T-helper 1 cell treated with Interleukin-12 subunit alpha and Interleukin-12 subunit beta and Interleukin-4 antibody, amounts not matched to agents 30 μg/mL and 1 μg/mL, for 36 hours (primary cell): ENCODE results near the gene LHX5.

Source experiments
- H3K27ac Mint-ChIP-seq: one replicate; pipeline ENCODE4 v1.8.0; 2021; ENCODE audit warnings: mild to moderate bottlenecking, mixed read lengths
- H3K27me3 Mint-ChIP-seq: one replicate; pipeline ENCODE4 v1.8.0; 2021; ENCODE audit warnings: low read depth, mixed read lengths
- H3K36me3 Mint-ChIP-seq: one replicate; pipeline ENCODE4 v1.8.0; 2021; ENCODE audit warnings: low read depth, mixed read lengths
- H3K4me1 Mint-ChIP-seq: one replicate; pipeline ENCODE4 v1.8.0; 2021; ENCODE audit warnings: low read depth, mixed read lengths
- H3K4me3 Mint-ChIP-seq: one replicate; pipeline ENCODE4 v1.8.0; 2021; ENCODE audit warnings: mild to moderate bottlenecking, moderate library complexity, mixed read lengths
- H3K9me3 Mint-ChIP-seq: one replicate; pipeline ENCODE4 v1.8.0; 2021; ENCODE audit warnings: mixed read lengths

The LHX5 gene

GRCh38 chr12:113472191-113473121, 785 bp upstream of the LHX5 start:
- H3K4me3 Mint-ChIP-seq, result no peak overlapping the region
- no peaks in the 10 kb centered on the region for H3K9me3 Mint-ChIP-seq
- no peak overlapping the region for H3K27ac Mint-ChIP-seq
- peaks cover 2% of the 10 kb centered on the region for H3K36me3 Mint-ChIP-seq
- peaks cover 78% of the 10 kb centered on the region for H3K27me3 Mint-ChIP-seq
- H3K4me1 Mint-ChIP-seq, result peaks cover 7% of the 10 kb centered on the region

- peaks cover 11% of the 10 kb centered on the region for H3K4me1 Mint-ChIP-seq
These were observed 626 bp downstream of the LHX5 start for GRCh38 chr12:113470871-113471618.

GRCh38 chr12:113469949-113470743, 1.5 kb downstream of the LHX5 start:
- H3K27me3 Mint-ChIP-seq, result peaks cover 76% of the 10 kb centered on the region
- H3K4me1 Mint-ChIP-seq, result peaks cover 13% of the 10 kb centered on the region
- H3K4me3 Mint-ChIP-seq, result no peak overlapping the region
- no peaks in the 10 kb centered on the region for H3K36me3 Mint-ChIP-seq
- no peak overlapping the region for H3K27ac Mint-ChIP-seq
- no peaks in the 10 kb centered on the region for H3K9me3 Mint-ChIP-seq

More at GRCh38 chr12:113470871-113471618, 626 bp downstream of the LHX5 start:
- Mint-ChIP-seq H3K27ac (no peak overlapping the region), H3K4me3 (no peak overlapping the region), H3K9me3 (no peaks in the 10 kb centered on the region), H3K27me3 (peaks cover 82% of the 10 kb centered on the region), H3K36me3 (peaks cover 2% of the 10 kb centered on the region)

DNA sequence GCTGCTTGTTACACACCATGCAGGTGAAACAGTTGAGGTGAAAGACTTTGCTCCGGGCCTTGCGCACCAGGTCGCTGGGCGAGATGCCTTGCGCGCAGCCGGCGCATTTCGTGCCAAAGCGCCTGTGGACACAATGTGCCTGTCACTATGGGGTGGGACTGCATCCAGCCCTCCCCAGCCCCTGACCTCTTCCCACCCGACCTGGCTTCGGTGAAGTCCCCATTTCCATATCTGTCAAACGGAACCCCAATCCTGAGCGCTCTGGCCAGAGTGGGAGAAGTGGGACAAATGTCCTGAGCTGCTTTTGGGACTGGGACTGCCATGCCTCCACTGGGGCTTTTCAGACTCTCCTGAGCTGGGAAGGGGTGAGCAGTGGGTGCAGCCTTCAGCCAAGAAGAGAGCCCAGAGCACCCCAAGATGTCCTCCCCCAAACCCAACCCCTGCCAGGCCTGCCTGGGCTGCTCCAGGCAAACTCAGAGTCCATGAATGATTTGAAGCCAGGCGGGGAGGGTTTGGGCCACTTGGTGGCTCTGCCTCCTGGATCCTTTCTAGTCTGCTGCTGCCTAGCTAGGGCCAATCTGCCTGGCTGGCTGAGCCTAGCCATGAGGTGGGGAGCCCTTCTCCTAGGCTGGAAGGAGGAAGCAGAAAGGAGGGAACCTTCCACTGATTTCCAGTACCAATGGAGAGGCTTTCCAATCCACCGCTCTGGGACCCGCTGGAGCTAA, 2.3 kb downstream of the LHX5 start:
- no peaks in the 10 kb centered on the region for H3K36me3 Mint-ChIP-seq
- peaks cover 9% of the 10 kb centered on the region for H3K4me1 Mint-ChIP-seq
- no peak overlapping the region for H3K27ac Mint-ChIP-seq
- H3K4me3 Mint-ChIP-seq, result no peak overlapping the region
- H3K27me3 Mint-ChIP-seq, result peaks cover 76% of the 10 kb centered on the region
- H3K9me3 Mint-ChIP-seq, result no peaks in the 10 kb centered on the region

- H3K36me3 Mint-ChIP-seq, result peaks cover 2% of the 10 kb centered on the region
- no peaks in the 10 kb centered on the region for H3K9me3 Mint-ChIP-seq
- H3K27ac Mint-ChIP-seq, result no peak overlapping the region
- H3K27me3 Mint-ChIP-seq, result peaks cover 77% of the 10 kb centered on the region
- H3K4me1 Mint-ChIP-seq, result peaks cover 11% of the 10 kb centered on the region
- H3K4me3 Mint-ChIP-seq, result peak overlapping the region; percentile 2
These were observed 3.1 kb downstream of the LHX5 start for GRCh38 chr12:113468365-113469223.

DNA sequence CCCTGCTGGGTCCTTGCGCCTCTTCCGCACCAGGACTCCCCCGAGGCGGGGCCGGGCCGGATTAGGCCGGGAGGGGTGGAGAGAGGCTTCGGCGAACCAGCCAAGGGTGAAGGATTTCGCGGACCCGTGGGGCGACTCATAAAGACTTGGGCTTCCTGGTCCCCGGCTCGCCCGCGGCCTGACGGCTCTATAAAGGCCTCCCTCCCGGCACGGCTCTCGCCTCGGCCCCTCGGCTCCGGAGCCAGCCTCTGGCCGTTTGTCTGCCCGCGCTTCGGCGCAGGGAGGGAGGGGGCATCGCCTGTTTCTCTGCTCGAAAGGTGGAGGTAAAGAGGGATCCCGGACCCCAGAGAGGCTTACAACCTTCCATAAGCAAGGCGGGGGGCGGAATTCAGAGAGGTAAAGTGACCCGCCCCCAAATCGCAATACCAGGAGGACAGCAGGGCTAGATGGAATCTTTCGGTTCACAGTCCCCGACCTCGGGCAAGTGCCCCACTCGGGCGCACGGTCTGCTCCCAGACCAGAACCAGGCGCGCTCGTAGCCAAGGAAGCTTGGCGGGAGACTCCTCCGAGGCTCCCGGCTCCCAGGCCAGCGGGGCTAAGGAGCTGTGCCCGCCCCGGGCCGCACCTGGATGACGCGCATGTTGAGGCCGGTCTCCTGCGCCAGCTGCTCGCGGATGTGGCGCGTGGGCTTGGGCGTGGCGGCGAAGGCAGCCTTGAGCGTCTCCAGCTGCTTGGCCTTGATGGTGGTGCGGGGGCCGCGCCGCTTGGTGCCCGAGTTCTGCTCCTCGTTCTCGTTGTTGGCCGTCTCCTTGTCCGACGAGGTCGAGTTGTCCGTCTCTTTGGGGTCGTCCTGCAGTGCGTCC, 3.9 kb downstream of the LHX5 start:
- peaks cover 73% of the 10 kb centered on the region for H3K27me3 Mint-ChIP-seq
- H3K27ac Mint-ChIP-seq, result no peak overlapping the region
- peaks cover 3% of the 10 kb centered on the region for H3K36me3 Mint-ChIP-seq
- H3K9me3 Mint-ChIP-seq, result no peaks in the 10 kb centered on the region
- H3K4me1 Mint-ChIP-seq, result peaks cover 12% of the 10 kb centered on the region
- no peak overlapping the region for H3K4me3 Mint-ChIP-seq

DNA sequence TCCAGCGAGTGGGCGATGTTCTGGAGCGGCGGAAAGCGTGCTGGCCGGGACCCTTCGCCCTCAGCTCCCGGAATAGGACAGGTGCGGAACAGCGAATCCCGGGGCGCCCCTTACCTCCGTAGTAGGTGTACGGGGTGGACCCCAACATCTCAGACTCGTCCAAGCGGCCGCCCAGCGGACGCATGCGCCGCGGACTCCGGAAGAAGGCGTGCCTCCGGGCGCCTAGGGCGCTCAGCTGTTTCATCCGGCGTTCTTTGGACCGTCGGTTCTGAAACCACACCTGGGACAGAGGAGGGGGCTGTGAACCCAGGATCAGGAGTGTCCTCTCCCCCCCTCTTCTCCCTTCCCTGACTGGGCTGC, 4.5 kb downstream of the LHX5 start:
- no peaks in the 10 kb centered on the region for H3K9me3 Mint-ChIP-seq
- no peak overlapping the region for H3K27ac Mint-ChIP-seq
- peaks cover 15% of the 10 kb centered on the region for H3K4me1 Mint-ChIP-seq
- H3K4me3 Mint-ChIP-seq, result peak overlapping the region; percentile 21
- peaks cover 3% of the 10 kb centered on the region for H3K36me3 Mint-ChIP-seq
- H3K27me3 Mint-ChIP-seq, result peaks cover 73% of the 10 kb centered on the region

GRCh38 chr12:113466454-113467141, 5.1 kb downstream of the LHX5 start:
- Mint-ChIP-seq H3K4me3 (peak overlapping the region; percentile 21), H3K4me1 (peaks cover 15% of the 10 kb centered on the region), H3K36me3 (peaks cover 3% of the 10 kb centered on the region), H3K9me3 (no peaks in the 10 kb centered on the region), H3K27me3 (peaks cover 73% of the 10 kb centered on the region), H3K27ac (no peak overlapping the region)

DNA sequence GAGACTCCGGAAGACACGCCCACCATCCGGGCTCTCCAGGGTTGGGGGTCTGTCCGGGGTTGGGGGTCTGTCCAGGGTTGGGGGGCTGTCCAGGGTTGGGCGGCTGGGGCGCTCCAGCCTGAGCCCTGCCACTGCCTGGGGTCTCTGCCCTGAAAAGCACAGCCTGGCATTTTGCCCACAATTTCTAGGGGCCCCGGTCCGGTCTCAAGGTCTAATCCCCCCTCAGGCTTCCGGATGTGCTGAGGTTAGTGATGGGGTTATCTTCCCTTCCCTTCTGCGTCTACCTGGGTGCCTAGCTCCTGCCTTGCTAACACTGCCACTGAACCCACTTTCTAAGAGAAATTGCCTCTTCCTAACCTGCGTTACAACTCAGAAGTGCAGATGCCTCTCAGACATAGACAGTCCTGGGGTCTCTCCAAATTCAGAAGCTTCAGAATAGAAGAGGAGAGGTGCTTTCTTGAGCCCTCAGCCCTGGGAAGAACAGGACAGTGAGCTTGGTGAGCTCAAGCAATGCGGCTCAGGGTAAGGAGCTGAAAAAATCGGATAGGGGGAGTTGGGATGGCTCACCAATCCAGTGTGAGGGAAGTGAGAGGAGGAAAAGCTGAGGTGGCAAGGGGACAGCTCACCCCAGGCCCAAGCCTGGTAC, 5.7 kb downstream of the LHX5 start:
- H3K27ac Mint-ChIP-seq, result peak overlapping the region; percentile 73
- H3K4me3 Mint-ChIP-seq, result no peak overlapping the region
- H3K36me3 Mint-ChIP-seq, result peaks cover 3% of the 10 kb centered on the region
- peaks cover 15% of the 10 kb centered on the region for H3K4me1 Mint-ChIP-seq
- H3K27me3 Mint-ChIP-seq, result peaks cover 77% of the 10 kb centered on the region
- no peaks in the 10 kb centered on the region for H3K9me3 Mint-ChIP-seq

DNA sequence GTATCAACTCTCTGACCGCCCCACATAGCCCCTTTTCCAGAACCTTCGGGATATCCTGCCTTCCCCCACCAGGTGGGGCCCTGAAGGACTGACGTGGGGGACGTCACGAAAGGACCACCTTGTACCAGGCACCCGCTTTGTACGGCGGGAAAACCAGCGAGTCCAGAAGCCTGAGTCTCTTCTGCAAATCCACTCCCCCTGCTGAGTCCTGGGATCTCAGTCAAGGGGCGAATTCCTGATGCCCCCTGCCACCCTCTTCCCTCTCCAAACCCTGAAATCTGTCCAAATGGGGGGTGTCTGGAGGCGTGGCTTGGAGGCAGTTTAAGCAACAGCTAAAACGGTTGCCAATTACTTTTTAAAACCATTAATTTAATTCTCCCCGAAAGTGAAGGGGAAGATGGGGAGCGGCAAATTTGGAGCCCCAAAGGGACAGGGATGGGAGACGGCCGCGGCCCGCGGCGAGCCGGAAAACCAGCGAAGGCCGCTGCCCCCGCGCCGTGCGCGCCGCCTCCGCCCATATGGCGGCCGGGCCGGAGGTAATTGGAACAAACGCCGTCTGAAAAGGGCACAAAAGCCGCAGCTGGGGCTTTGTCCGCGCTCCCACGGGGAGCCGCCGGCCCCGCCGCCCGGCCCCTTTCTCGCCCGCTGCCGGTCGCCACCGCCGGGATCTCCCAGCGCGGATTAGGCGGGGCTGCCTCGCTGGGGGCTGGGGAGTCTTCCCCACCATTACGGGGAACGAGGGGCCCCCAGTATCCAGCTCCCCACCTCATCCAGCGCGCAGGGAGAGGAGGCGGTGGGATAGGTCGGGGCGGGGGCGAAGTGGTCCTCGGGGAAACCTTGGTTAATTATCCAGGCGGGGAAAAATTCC, 6.6 kb downstream of the LHX5 start:
- Mint-ChIP-seq H3K36me3 (peaks cover 3% of the 10 kb centered on the region), H3K27ac (no peak overlapping the region), H3K9me3 (no peaks in the 10 kb centered on the region), H3K4me3 (no peak overlapping the region), H3K27me3 (peaks cover 77% of the 10 kb centered on the region), H3K4me1 (peaks cover 15% of the 10 kb centered on the region)

- no peaks in the 10 kb centered on the region for H3K9me3 Mint-ChIP-seq
- no peak overlapping the region for H3K4me3 Mint-ChIP-seq
- H3K27ac Mint-ChIP-seq, result no peak overlapping the region
- peaks cover 77% of the 10 kb centered on the region for H3K27me3 Mint-ChIP-seq
- H3K4me1 Mint-ChIP-seq, result peaks cover 15% of the 10 kb centered on the region
- H3K36me3 Mint-ChIP-seq, result peaks cover 3% of the 10 kb centered on the region
These were observed 7.3 kb downstream of the LHX5 start for GRCh38 chr12:113464452-113464775.
